HepG2 (cell line): Measurements from ENCODE around the gene TNK1. TPM values are rescaled to one million over a fixed set of nuclear protein-coding genes. Genes with fewer than 3 reads are reported as not detected.
A peak's percentile ranks its signal among the peaks of the same experiment; 100 is the strongest.

Source experiments
- AKAP8 ChIP-seq: sonication (generic); formaldehyde crosslinking; IDR thresholded peaks from 2 replicates; pipeline ENCODE4 v1.5.1; 2020; ENCODE audit warnings: mild to moderate bottlenecking, missing genetic modification reagents
- ATM ChIP-seq: fragments of 450-650 bp; IDR thresholded peaks from 2 replicates; pipeline ENCODE4 v1.7.1; 2017; ENCODE audit warnings: mild to moderate bottlenecking, borderline replicate concordance
- CCAR2 ChIP-seq: fragments of 200-400 bp; formaldehyde crosslinking; optimal IDR thresholded peaks from 2 replicates; pipeline ENCODE3; 2018; ENCODE audit warnings: low read depth, mild to moderate bottlenecking, low read length, moderate library complexity
- GABPB1 ChIP-seq: IDR thresholded peaks from 2 replicates; pipeline ENCODE4 v1.6.1; 2016; ENCODE audit warnings: mild to moderate bottlenecking, missing genetic modification reagents, moderate library complexity, missing compliant biosample characterization
- GPN1 ChIP-seq: sonication (generic); formaldehyde crosslinking; IDR thresholded peaks from 2 replicates; pipeline ENCODE4 v1.5.1; 2020; ENCODE audit warnings: missing genetic modification reagents, borderline replicate concordance
- HMGA1 ChIP-seq: sonication (generic); formaldehyde crosslinking; conservative IDR thresholded peaks from 2 replicates; pipeline ENCODE4 v1.4.0; 2020; ENCODE audit warnings: missing genetic modification reagents
- HOXA9 ChIP-seq: sonication (generic); formaldehyde crosslinking; IDR thresholded peaks from 2 replicates; pipeline ENCODE4 v1.8.1; 2022; ENCODE audit warnings: missing genetic modification reagents, mild to moderate bottlenecking, moderate library complexity, borderline replicate concordance
- MEF2D ChIP-seq: sonication (generic); formaldehyde crosslinking; IDR thresholded peaks from 2 replicates; pipeline ENCODE4 v1.5.1; 2020; ENCODE audit warnings: mild to moderate bottlenecking, missing genetic modification reagents
- NR2F6 ChIP-seq, 2 experiments: IDR thresholded peaks; 2 replicates each; pipeline ENCODE4 v1.6.1; 2016; ENCODE audit warnings: antibody characterized with exemption in 1 of 2, mild to moderate bottlenecking in 1 of 2
- PRPF4 ChIP-seq: fragments of 200-400 bp; formaldehyde crosslinking; IDR thresholded peaks from 2 replicates; pipeline ENCODE4 v1.6.1; 2016; ENCODE audit warnings: low read length, low read depth; ENCODE audit not compliant: poor library complexity, severe bottlenecking
- RAD21 ChIP-seq: fragments of 450-650 bp; formaldehyde crosslinking; IDR thresholded peaks from 2 replicates; pipeline ENCODE4 v1.5.0; 2020; ENCODE audit warnings: mild to moderate bottlenecking
- SCMH1 ChIP-seq: sonication (generic); formaldehyde crosslinking; IDR thresholded peaks from 2 replicates; pipeline ENCODE4 v1.9.0; 2021; ENCODE audit warnings: missing genetic modification reagents, mild to moderate bottlenecking, borderline replicate concordance
- SKI ChIP-seq: fragments of 450-650 bp; IDR thresholded peaks from one replicate; pipeline ENCODE4 v1.6.1; 2018; ENCODE audit warnings: mild to moderate bottlenecking; ENCODE audit not compliant: partially characterized antibody
- SRSF1 ChIP-seq: fragments of 200-400 bp; formaldehyde crosslinking; optimal IDR thresholded peaks from 2 replicates; pipeline ENCODE3; 2017; ENCODE audit warnings: mild to moderate bottlenecking, low read depth, low read length, moderate library complexity
- STAT5B ChIP-seq: sonication (generic); formaldehyde crosslinking; IDR thresholded peaks from 2 replicates; pipeline ENCODE4 v1.4.0; 2020; ENCODE audit warnings: missing genetic modification reagents
- TBX3 ChIP-seq: fragments of 450-650 bp; IDR thresholded peaks from 2 replicates; pipeline ENCODE4 v1.6.1; 2017; ENCODE audit warnings: antibody characterized with exemption, mild to moderate bottlenecking, inconsistent platforms, borderline replicate concordance
- TFDP2 ChIP-seq: sonication (generic); formaldehyde crosslinking; IDR thresholded peaks from 2 replicates; pipeline ENCODE4 v1.4.0; 2020; ENCODE audit warnings: missing genetic modification reagents
- ZBTB42 ChIP-seq: sonication (generic); formaldehyde crosslinking; IDR thresholded peaks from 2 replicates; pipeline ENCODE4 v1.5.0; 2020; ENCODE audit warnings: mild to moderate bottlenecking, missing genetic modification reagents
- ZNF382 ChIP-seq: sonication (generic); formaldehyde crosslinking; IDR thresholded peaks from 2 replicates; pipeline ENCODE4 v1.5.0; 2020; ENCODE audit warnings: missing genetic modification reagents, mild to moderate bottlenecking, borderline replicate concordance
- ZNF468 ChIP-seq: sonication (generic); formaldehyde crosslinking; IDR thresholded peaks from 2 replicates; pipeline ENCODE4 v1.8.0; 2022; ENCODE audit warnings: mild to moderate bottlenecking, moderate library complexity, missing genetic modification reagents
- ZSCAN25 ChIP-seq: sonication (generic); formaldehyde crosslinking; IDR thresholded peaks from 2 replicates; pipeline ENCODE4 v1.8.0; 2022; ENCODE audit warnings: mild to moderate bottlenecking, missing genetic modification reagents
- polyA plus RNA-seq, 8 experiments: library from polyadenylated mRNA; depleted of rRNA in 3 of 8; stranded (reverse) in 7 of 8; unstranded in 1 of 8; fragments of >200 nt; fragmentation: Illumina TruSeq in 4 of 8; extraction: Trizol in 4 of 8; gene quantifications; 2 replicates each; pipeline versions ENCODE4 v1.2.1 to v1.2.3, GENCODE V29; 2011 to 2016; ENCODE audit warnings: low read depth in 4 of 8, missing spikeins in 1 of 8, mixed read lengths in 1 of 8; ENCODE audit not compliant: insufficient read depth in 1 of 8
- total RNA-seq, 5 experiments: library from RNA; depleted of rRNA; stranded (reverse); fragments of >200 nt; fragmentation: Illumina TruSeq; extraction: Trizol; gene quantifications; 2 replicates each; pipeline ENCODE4 v1.2.3, GENCODE V29; 2016; ENCODE audit warnings: low read depth in 1 of 5
- TF ChIP-seq, protein P1 (sequence below): IDR thresholded peaks from 2 replicates; pipeline ENCODE4 v1.6.1; 2018; ENCODE audit warnings: missing genetic modification reagents
- TF ChIP-seq, protein P2 (sequence below): sonication (generic); formaldehyde crosslinking; IDR thresholded peaks from 2 replicates; pipeline ENCODE4 v1.4.0; 2020; ENCODE audit warnings: missing genetic modification reagents

TNK1 gene
- total and polyA plus RNA-seq, 2 of the 13 experiments (the other 11 are each of a cell fraction or from before 2014, with no cell fraction given) = 2.0 to 3.5 TPM

- TF ChIP-seq SKI (peak; percentile 32), NR2F6 (IDR thresholded peaks at IDR 0.05) (no peak), NR2F6 (CRISPR knock-in tag; IDR thresholded peaks at IDR 0.05) (no peak), STAT5B (CRISPR knock-in tag) (no peak), PRPF4 (no peak), ATM (no peak), TFDP2 (CRISPR knock-in tag) (no peak), ZNF468 (CRISPR knock-in tag) (peak; percentile 74; the same call in 1 of the 2 replicates), RAD21 (CRISPR knock-in tag) (peak; percentile 43; the same call in 1 of the 2 replicates), SCMH1 (CRISPR knock-in tag) (no peak), CCAR2 (no peak), GABPB1 (CRISPR knock-in tag) (peak; percentile 84), HOXA9 (CRISPR knock-in tag) (no peak), HMGA1 (no peak), AKAP8 (CRISPR knock-in tag) (no peak), MEF2D (peak; percentile 25; the same call in 1 of the 2 replicates), ZBTB42 (CRISPR knock-in tag) (no peak), GPN1 (no peak), ZSCAN25 (CRISPR knock-in tag) (no peak), ZNF382 (CRISPR knock-in tag) (no peak), SRSF1 (no peak), TBX3 (no peak)
- TF ChIP-seq, protein P1, sequence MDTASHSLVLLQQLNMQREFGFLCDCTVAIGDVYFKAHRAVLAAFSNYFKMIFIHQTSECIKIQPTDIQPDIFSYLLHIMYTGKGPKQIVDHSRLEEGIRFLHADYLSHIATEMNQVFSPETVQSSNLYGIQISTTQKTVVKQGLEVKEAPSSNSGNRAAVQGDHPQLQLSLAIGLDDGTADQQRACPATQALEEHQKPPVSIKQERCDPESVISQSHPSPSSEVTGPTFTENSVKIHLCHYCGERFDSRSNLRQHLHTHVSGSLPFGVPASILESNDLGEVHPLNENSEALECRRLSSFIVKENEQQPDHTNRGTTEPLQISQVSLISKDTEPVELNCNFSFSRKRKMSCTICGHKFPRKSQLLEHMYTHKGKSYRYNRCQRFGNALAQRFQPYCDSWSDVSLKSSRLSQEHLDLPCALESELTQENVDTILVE (CRISPR knock-in tag) = peak; percentile 51
- TF ChIP-seq, protein P2, sequence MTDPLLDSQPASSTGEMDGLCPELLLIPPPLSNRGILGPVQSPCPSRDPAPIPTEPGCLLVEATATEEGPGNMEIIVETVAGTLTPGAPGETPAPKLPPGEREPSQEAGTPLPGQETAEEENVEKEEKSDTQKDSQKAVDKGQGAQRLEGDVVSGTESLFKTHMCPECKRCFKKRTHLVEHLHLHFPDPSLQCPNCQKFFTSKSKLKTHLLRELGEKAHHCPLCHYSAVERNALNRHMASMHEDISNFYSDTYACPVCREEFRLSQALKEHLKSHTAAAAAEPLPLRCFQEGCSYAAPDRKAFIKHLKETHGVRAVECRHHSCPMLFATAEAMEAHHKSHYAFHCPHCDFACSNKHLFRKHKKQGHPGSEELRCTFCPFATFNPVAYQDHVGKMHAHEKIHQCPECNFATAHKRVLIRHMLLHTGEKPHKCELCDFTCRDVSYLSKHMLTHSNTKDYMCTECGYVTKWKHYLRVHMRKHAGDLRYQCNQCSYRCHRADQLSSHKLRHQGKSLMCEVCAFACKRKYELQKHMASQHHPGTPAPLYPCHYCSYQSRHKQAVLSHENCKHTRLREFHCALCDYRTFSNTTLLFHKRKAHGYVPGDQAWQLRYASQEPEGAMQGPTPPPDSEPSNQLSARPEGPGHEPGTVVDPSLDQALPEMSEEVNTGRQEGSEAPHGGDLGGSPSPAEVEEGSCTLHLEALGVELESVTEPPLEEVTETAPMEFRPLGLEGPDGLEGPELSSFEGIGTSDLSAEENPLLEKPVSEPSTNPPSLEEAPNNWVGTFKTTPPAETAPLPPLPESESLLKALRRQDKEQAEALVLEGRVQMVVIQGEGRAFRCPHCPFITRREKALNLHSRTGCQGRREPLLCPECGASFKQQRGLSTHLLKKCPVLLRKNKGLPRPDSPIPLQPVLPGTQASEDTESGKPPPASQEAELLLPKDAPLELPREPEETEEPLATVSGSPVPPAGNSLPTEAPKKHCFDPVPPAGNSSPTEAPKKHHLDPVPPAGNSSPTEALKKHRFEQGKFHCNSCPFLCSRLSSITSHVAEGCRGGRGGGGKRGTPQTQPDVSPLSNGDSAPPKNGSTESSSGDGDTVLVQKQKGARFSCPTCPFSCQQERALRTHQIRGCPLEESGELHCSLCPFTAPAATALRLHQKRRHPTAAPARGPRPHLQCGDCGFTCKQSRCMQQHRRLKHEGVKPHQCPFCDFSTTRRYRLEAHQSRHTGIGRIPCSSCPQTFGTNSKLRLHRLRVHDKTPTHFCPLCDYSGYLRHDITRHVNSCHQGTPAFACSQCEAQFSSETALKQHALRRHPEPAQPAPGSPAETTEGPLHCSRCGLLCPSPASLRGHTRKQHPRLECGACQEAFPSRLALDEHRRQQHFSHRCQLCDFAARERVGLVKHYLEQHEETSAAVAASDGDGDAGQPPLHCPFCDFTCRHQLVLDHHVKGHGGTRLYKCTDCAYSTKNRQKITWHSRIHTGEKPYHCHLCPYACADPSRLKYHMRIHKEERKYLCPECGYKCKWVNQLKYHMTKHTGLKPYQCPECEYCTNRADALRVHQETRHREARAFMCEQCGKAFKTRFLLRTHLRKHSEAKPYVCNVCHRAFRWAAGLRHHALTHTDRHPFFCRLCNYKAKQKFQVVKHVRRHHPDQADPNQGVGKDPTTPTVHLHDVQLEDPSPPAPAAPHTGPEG (CRISPR knock-in tag) = peak; percentile 70; the same call in 1 of the 2 replicates
These were observed 13.7 kb downstream of the TNK1 start, which contains the start of gene PLSCR3 (continued) for GRCh38 chr17:7394452-7395191.
